ENCODE results near the gene ABO.
"Not testable (repeated sequence)": the region's sequence is repeated elsewhere in the genome, so short reads cannot be mapped to it uniquely, and the experiment has no call there.

ABO gene

DNA sequence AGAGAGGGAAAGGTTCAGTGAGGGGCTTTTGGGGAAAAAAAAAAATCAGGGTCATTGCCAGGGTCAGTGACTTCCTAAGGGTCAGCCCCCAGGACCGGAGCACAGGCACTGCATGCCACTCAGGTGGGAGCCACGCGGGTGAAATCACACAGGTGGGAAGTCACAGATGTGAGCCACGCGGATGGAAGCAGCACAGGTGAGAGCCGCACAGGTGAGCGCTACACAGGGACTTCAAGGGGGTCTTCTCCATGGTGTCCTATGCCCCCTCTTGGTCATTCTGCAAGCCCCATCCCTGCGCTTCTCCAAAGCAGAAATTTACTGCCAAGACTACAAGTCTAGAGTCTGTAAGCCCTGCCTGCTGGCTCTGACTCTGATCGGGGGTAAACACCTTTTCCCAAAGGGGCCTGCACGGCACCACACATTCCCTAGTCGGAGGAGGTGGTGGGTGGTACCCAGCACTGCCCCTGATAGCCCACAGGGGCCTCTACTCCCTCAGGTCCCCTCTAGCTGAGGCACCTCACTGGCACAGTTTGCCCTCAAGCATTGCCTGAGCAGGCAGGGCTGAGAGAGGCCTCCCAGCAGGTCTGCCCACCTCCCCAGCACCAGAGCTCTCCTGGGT lies 47.6 kb downstream of the ABO start:
- in situ Hi-C loops (cut with MboI; ENCODE audit: low sequenced_read_pairs) = no loop called here

DNA sequence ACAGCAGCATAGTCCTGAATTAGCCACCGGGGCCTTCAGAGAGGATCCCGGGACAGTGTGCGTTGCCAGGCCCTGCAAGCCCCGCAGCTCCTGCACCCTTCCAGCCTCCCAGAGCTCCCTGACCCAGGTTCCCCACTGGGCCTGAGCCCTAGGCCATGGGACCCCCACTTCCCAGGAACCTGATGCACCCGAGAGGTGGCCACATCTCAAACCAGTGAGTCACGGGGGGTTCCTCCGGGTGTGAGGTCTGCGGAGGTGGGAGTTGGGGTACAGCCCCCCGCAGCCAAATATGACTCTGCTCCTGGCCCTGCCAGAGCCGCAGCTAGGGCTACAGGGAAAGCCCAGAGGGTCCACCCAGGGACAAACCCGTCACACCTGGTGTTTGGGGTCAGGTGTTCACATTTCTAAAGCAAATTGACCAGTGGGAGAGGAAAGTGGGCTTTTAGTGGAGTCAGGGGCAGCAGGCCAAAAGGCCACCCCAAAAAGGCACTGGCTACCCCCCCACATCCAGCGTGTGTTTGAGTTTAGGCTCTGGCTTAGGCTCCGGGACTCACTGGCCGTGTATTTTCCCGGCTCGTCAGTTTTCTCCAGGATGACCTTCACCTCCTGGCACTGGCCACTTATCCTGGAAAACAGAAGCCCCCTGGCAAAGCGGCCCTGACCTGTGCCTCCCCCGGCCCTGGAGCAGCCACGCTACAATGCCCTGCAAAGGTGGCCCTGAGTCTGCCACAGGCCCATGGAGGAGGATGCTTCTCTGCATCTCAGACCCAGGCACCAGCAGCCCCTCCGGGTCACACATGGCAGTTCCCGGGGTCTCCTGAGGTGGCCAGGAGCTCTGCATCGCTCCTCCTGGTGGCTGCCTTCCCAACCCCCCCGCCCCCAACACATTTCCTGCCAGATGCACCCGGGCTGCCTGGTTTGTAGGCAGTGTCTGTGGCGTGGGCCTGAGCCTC lies 48.5 kb downstream of the ABO start:
- in situ Hi-C loops (cut with MboI; ENCODE audit: low sequenced_read_pairs) = no loop called here

GRCh38 chr9:133225171-133226011 lies 49.6 kb downstream of the ABO start:
- in situ Hi-C loops (cut with MboI; ENCODE audit: low sequenced_read_pairs) = no loop called here

- in situ Hi-C loops (cut with MboI; ENCODE audit: low sequenced_read_pairs) = no loop called here
Observed at GRCh38 chr9:133224762-133225161, 50.2 kb downstream of the ABO start.

DNA sequence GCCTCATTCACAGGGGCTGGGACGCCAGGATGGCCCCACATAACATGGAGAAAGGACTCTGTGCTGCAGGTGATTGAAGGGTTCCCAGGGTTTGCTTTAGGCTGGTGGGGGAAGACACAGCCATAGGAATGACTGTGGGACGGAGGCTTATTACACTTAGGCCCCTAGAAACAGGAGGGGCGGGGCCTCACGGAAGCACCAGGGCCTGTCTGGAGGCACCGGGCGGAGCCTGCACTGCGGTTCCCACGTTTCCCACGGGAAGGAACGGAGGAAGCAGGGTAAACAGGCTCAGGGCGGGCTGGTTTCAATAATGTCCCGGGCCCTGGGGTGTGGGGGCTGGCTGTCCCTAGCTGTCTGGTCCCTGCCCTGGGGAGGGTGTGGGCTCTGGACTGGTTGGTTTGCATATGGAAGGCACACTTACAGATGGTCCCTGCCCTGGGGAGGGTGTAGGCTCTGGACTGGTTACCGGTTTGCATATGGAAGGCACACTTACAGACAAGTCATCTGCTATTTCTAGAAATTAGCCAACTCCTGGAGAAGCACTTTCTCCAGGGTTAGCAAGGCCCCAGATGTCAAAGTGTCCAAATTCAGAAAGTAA lies 51.7 kb downstream of the ABO start:
- in situ Hi-C loops (cut with MboI; ENCODE audit: low sequenced_read_pairs) = not testable (repeated sequence)

DNA sequence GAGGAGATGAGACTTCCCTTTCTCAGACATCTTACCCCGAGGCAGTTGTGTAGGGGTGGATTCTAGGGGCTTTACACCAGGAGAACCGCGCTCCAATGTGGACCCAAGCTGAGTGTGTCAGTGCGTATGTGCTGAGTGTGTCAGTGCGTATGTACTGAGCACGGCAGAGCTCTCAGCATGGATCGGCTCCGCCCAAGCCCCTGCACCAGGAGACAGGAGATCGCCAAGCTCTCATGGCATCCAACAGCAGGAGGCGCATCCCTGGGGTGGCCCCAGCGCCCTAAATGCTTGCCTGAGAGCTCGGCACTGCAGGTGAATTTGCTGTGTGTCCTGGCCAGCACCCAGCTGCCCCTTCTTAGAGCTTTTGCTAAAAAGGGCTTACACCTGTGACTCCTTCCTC lies 53.0 kb downstream of the ABO start:
- in situ Hi-C loops (cut with MboI; ENCODE audit: low sequenced_read_pairs) = not testable (repeated sequence)

DNA sequence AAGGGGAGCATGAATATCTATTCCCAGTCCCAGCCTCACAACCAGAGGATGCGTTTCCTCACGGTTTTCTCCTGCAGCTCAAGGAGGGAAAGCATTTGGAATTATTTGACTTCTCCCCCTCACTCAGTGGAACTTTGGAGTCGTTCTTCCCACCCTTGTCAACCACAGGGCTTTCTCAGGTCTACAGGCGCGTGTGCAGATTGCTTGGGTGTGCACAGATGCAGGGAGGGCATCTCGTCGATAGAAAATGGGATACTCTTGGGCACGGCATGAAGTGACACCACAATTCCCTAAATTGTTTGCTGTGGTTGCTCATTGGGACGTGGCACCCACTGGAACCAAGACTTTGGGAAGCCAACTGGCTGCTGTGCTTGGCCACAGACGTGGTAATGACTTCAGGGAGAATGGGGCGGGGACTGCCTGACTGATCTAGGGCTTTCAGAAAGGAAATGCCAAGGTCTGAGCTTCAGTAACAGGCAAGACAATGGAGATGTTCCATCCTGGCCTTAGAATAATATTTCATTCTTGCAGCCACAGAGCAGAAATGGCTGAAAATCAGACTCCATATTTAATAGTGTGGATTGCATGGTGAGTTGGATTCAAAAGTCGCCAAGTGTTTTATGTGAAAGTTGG lies 53.7 kb downstream of the ABO start:
- in situ Hi-C loops (cut with MboI; ENCODE audit: low sequenced_read_pairs) = no loop called here

GRCh38 chr9:133218049-133218975 lies 56.7 kb downstream of the ABO start:
- in situ Hi-C loops (cut with MboI; ENCODE audit: low sequenced_read_pairs) = not testable (repeated sequence)

DNA sequence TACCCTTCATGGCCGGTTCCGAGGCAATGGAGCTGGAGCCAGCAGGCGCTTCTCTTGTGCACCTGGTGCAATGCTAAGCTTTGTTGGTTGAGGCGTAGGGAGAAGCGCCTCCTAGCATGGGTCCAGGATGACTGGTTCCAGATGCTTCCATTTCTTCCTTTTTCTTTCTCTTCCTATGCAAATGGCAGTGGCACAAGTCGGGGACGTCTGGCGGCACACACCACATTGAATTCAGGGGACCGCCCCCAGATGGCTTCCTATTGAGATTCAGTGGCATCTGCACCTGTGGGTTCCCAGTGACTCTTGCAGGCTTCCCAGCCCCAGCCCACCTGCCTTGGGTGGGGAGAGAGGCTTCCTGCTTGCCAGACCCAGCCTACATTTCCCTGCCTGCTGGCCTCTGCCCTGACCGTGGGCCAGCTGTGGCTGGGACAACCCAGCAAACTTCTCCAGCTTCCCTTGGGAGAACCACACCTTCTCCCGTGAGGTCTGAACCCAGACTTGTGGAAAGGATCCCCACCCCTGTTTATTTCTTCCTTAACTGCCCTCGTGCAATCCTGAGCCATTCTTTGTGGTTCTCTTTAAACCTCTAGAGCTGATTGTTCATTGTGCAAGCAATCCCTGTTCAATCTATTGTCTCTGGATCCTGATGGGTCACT lies 57.5 kb downstream of the ABO start:
- in situ Hi-C loops (cut with MboI; ENCODE audit: low sequenced_read_pairs) = not testable (repeated sequence)

GRCh38 chr9:133214276-133214675 lies 60.7 kb downstream of the ABO start:
- in situ Hi-C loops (cut with MboI; ENCODE audit: low sequenced_read_pairs) = not testable (repeated sequence)

DNA sequence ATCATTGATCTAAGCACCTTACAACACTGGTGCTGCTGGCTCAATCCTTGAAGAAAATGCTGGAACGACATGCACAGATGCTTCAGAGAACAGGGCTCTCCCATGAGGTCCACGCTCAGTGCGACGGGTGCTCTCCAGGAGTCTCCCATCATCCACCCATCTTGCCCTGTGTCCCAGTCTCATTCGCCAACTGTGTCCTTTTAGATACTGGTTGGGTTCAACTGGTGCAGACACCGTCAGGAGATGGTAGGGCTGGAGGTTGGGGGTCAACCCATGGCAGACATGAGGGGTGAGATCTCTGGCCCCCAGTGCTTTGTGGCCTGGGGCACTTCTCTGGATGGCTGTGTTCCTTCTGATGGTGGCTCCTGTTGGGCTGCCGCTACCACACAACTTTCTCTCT lies 64.4 kb downstream of the ABO start:
- in situ Hi-C loops (cut with MboI; ENCODE audit: low sequenced_read_pairs) = no loop called here

GRCh38 chr9:133210202-133210532 lies 64.8 kb downstream of the ABO start:
- in situ Hi-C loops (cut with MboI; ENCODE audit: low sequenced_read_pairs) = no loop called here

GRCh38 chr9:133209327-133210201 lies 65.4 kb downstream of the ABO start:
- in situ Hi-C loops (cut with MboI; ENCODE audit: low sequenced_read_pairs) = not testable (repeated sequence)

GRCh38 chr9:133208880-133209300 lies 66.1 kb downstream of the ABO start, which contains the start of gene OBP2B:
Gene OBP2B (minus strand): TSS chr9:133209250. CDS start chr9:133209199, 51 bp downstream.
- in situ Hi-C loops (cut with MboI; ENCODE audit: low sequenced_read_pairs) = not testable (repeated sequence)

GRCh38 chr9:133208171-133208879 lies 66.7 kb downstream of the ABO start:
- in situ Hi-C loops (cut with MboI; ENCODE audit: low sequenced_read_pairs) = not testable (repeated sequence)

DNA sequence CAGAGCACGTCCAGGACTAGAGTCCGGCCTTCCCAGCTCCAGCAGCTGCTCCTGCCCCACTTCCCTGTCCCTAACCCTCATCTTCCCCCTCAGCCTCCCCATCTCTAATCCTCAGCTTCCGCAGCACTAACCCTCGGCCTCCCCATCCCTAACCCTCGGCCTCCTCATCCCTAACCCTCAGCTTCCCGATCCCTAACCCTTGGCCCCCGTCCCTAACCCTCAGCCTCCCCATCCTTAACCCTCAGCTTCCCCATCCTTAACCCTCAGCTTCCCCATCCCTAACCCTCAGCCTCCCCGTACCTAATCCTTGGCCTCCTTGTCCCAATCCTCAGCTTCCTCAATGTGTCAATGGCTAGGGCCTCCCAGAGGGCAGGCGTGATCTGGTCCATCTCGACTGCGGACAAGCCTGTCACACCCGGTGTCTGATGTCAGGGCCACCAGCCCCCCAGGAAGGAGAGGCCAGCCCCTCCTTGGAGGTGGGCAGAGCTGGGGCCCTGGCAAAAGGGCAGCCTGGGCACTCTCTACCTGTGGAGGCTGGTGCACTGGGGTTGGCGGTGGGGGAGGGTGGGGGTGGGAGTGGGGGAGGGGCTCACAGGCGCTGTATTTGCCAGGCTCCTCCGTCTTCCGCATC lies 67.3 kb downstream of the ABO start:
- in situ Hi-C loops (cut with MboI; ENCODE audit: low sequenced_read_pairs) = no loop called here

DNA sequence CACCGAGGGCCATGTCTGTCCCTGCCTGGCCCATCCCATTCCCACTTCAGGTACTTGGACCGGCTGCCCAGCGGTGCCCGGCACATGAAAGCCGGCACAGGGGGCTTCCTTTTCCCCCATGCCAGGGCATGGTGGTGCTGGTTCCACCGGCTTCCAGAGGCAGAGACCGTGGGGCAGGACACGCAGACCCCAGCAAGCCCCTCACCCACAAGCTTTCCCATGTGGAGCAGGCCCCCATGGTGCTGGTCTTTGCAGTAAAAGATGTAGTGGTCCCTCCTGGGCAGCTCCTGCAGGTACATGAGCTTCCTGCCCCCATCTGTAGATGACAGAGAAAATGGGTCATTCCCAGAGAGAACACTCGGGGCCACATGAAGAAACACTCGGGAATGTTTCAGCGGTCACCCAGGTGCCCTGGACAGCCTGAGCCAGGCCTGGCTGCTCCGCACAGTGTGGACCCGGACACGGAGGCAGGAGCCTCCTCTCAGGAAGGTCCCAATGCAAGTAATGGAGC lies 67.9 kb downstream of the ABO start:
- in situ Hi-C loops (cut with MboI; ENCODE audit: low sequenced_read_pairs) = no loop called here

Data from HL-60/S4 (cell line).